DMS153 (cell line): ENCODE results near the gene TUBGCP6.

Experiments used
- DNase-seq: peaks from one replicate; lab custom pipeline; 2025; lab: John Stamatoyannopoulos, UW

The TUBGCP6 gene

GRCh38 chr22:50244420-50245213 lies at the start of gene TUBGCP6:
TUBGCP6 (minus strand) TSS chr22:50245023; CDS start chr22:50244459, 564 bp downstream.
- DNase-seq, result peak; percentile 80

DNA sequence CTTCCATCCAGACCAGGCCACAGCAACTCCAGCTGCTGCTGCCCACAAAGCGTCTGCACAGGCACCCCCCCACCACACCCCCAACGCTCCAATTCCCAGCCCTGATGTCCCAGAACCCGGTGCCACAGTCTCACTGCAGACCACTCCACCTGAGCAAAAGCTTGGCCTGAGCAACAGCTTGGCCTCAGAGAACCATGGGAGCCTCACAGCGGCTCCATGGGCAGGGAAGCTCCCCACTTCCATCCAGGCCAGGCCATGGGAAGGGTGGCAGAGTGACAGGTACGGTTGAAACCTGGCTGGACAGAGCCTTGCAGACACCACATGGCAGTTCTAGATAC lies 49.5 kb upstream of the TUBGCP6 start:
- DNase-seq, result no peak

DNA sequence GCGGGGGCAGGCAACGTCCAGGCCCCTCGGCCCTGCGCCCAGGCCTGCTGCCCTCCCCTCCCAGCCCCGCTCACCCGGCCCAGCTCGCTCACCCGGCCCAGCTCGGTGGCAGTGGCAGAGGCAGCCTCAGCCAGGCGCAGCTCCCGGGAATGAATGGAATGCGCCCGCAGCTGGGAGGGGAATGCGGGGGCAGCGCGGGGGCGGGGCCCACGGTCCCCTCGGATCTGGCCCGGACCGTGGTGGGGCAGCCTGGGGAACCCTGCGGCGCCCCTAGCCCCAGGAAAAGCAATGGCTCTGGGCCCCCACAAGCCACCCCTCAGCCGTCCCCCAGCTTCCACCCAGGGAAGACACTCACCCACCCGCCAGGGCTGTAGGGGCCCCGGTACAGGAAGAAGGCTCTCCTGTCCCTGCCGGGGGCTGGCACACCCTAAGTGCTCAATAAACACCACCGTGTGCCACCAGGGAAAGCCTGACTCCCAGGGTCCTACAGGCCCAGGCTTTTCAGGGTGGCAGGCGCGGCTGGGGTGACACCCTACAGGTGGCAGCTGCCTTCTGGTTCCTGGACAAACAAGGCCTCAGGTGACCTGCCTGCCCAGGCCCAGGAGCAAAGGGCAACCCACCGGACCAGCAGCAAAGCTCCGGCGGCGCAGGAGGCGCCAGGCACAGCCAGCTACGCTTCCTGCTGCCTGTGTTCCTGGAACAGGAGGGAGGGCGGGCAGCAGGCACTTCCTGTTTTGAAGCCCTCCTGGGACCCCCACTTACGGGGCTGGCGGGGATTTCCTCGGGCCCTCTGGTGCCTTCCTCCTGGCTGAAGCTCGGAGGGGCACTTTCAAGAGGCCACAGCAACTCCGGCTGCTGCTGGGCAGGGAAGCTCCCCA lies 48.9 kb upstream of the TUBGCP6 start:
- peak; percentile 49 for DNase-seq

DNA sequence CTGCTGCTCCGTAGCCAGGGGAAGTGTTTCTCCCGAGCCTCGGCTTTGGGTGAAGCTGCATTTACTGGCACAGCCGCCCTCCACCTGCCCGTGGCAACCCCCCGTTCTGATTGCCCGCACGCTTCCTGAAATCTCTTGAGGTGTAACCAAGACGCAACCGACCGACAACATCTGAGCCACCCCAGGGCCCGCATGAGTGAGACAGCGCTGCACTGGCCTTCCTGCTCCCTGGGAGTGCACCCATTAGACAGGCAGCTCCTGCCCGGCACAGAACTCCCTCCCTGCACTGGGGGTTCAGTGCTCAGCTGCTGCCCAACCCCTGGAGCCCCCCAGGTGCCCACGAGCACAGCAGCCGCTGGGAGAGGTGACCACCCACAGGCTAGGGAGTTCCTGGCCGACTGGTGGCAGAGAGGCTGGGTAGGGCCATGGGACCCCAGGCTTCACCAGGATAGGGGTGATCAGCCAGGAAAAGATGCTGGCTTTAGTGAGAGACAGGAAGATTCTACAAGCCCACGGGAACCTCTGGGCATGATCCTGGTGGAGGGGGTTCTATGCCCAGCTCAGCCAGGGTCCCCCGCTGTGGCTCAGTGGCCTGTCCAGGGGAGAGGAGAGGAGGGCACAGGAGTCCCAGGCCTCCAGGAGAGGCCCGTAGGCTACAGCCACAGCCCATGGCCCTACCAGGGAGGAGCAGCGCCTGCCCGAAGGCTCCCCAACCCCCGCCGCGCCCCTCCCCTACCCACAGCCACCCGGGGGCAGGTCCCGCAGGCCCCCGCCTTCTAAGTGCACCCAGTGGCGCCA lies 48.0 kb upstream of the TUBGCP6 start:
- DNase-seq, result no peak

GRCh38 chr22:50289942-50290630 lies 45.3 kb upstream of the TUBGCP6 start:
- no peak for DNase-seq

GRCh38 chr22:50289151-50289941 lies 44.5 kb upstream of the TUBGCP6 start:
- no peak for DNase-seq

DNA sequence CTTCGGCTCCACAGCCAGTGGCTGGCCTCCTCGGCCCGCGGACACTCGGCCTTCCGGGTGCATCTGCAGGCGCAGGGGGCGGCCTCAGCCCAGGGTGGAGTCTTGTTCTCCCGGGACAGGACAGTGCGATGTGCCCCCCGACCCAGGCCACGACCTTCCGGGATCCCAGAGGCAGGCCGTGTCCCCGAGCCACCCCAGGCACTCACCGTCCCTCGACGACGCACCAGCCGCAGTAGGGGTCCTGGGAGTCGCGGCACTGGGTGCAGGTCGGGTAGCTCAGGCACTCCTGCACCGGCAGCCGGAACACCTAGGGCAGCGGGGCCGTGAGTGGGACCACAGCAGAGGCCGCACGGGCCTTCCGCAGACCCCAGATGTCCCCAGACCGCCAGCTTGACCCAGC lies 42.9 kb upstream of the TUBGCP6 start:
- no peak for DNase-seq

DNA sequence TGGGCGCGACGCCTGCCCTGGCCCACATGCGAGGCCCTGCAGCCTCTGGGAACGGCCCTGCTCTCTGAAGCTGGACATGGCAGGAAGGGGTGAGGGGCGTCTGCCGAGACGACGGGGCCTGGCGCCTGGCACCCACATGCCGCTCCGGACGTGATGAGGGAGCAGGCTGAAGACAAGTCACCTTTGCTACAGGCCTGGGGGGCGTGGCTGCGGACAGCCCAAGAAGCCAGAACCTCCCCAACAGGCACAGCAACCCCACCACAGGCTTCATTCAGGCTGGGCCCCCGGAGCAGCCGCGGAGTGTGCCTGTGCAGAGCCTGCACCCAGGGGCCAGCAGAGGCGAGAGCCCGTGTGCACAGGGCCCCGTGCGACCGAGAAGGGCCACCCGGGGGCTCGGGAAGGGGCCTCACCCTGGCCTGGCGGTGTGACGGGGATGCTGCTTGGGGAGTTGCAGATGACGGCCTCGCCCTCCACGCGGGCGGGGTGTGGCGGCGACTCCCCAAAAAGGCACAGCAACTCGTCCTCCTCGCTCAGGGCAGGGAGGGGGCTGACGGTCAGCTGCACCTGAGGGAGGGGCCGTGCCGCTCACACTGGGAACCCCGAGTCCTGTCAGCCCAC lies 42.0 kb upstream of the TUBGCP6 start:
- DNase-seq, result no peak

DNA sequence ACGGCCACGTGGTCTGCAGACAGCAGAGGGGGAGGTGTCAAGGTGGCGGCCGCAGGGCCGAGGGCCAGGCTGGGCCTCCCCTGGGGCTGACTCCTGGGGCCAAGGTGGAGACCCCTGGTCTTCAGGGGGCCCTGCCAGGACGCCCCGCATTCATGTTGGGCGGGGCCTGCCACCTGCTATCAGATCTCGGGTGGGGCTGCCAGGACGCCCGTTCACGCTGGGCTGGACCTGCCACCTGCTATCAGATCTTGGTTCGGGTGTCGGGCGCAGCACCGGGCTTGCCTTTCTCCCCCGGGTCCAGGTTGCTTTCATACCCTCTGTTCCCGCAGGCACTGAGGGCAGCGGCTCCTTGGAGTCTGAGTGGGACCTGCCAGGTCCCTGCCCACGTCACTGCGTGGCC lies 41.5 kb upstream of the TUBGCP6 start:
- no peak for DNase-seq

GRCh38 chr22:50285568-50286229 lies 40.9 kb upstream of the TUBGCP6 start:
- DNase-seq, result no peak

DNA sequence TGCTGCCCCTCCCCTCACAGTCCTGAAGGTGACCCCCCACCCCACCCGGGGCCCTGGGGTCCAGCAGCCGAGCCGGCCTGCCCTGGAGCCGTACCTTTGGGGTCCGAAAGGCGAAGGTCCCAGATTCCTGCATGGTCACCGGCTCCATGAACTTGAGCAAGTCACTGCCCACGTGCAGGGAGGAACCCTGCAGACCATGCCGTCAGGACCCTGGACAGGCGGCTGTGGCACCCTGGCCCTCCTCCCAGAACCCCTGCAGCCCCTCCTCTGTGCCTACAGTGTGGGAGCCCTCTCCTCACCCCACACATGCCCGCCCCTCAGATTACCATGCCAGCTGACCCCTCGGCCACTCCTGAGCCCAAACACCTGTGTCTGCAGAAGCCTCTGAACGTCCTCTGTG lies 39.7 kb upstream of the TUBGCP6 start:
- DNase-seq, result no peak

DNA sequence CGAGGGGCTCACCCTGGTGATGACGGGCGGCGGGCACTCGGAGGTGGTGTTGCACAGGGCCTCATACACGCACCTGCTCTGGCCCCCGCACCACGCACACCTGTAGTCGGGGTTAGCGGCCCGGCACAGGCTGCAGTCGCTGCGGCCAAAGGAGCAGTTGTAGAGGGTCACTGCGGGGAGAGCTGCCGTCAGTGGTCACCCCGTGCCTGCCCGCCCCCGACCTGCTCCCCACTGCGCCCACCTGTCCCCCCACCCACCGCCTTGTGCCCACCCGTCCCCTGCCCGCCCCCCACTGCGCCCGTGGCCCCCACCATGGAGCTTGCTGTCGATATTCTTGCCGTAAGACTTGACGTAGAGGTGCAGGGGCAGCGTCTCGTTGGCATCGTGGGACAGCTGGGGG lies 39.0 kb upstream of the TUBGCP6 start:
- no peak for DNase-seq

DNA sequence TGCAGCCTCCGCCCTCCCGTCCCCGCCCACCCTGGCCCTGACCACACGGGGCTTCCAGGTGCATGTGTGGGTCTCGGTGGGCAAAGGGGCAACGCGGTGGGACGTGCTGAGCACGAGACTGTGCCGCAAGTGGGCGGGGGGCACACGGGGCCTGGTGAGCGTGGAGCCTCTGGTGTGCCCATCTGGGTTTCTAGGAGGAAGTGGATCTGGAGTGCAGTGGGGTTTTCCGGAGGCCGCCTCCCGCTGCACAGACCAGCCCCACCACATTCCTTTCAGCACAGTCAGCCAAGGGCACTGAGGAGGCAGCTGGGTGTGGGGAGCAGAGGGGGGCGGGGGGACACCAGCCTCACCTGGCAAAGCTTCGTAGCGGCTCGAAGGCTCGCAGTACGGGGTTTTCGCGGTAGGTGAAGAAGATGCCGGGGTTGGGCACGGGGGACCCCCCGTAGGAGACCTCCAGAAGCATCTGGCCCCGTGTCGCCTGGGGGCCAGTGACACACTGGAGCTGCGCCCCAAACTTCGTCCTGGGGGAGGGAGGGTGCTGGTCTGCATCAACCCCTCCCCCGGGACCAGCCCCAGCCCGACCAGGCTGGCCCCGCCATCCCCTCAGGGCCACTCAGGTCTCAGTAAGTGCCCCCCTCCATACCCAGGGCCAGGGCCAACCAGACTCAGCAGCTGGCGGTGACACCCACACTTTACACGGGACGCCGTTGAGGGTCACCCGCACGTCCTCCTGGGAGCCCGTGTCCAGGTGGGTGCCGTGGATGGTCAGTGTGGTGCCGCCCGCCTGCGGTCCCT lies 37.7 kb upstream of the TUBGCP6 start:
- no peak for DNase-seq

DNA sequence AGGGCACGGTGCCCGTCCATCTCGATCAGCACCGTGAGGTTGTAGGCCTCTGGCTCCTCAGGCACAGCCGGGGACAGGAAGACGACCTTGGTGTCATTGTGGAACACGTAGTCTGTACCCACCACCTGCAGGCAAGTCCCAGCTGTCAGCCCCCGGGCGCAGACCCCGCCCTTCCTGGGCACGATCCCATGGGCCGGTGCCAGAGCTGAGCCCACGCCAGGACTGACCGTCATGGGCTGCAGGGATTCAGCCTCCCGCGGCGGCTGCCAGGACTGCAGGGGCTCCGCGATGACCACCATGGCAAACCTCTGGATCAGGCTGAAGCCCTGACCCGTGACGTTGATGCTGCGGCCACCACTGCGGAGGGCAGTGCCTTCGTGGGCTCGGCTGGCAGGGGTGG lies 37.1 kb upstream of the TUBGCP6 start:
- DNase-seq, result no peak

DNA sequence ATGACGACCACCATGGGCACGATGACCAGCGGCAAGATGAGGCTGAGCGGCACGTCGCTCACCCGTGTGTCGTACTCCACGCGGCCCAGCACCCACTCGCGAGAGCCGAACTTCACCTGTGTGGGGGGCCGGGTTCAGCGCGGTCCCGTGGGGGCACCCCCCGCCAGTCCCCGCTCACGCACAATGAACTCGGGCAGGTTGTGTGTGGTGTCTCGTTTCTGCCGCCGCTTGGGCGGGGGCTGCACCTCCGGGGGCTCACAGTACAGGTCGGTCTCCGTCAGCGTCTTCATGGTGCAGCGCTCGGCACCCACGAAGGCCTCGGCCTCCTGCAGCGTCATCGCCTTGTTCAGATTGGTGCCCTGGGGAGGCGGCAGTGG lies 36.5 kb upstream of the TUBGCP6 start:
- DNase-seq, result no peak

- no peak for DNase-seq
These were observed 36.0 kb upstream of the TUBGCP6 start for GRCh38 chr22:50280708-50281383.

GRCh38 chr22:50280022-50280707 lies 35.3 kb upstream of the TUBGCP6 start:
- DNase-seq, result no peak
